Muscle layer of colon (tissue), 2 donors: ENCODE measurements around the gene PHLDA3.

ENCODE experiments used
- H3K27ac ChIP-seq: one replicate; pipeline ENCODE4 v1.7.0; 2013; ENCODE audit warnings: low read depth, mild to moderate bottlenecking, low read length, moderate library complexity
- H3K27me3 ChIP-seq, 2 donors: one replicate each; pipeline ENCODE4 v1.7.0; 2013; ENCODE audit warnings: low read length in 2 of 2, mild to moderate bottlenecking in 2 of 2; ENCODE audit not compliant: insufficient read depth in 2 of 2, control insufficient read depth in 1 of 2
- H3K36me3 ChIP-seq: one replicate; pipeline ENCODE4 v1.7.0; 2013; ENCODE audit warnings: mild to moderate bottlenecking, low read length; ENCODE audit not compliant: insufficient read depth
- H3K4me1 ChIP-seq: one replicate; pipeline ENCODE4 v1.7.0; 2013; ENCODE audit warnings: mild to moderate bottlenecking, low read length; ENCODE audit not compliant: insufficient read depth
- H3K4me3 ChIP-seq, 2 donors: one replicate each; pipeline ENCODE4 v1.7.0; 2013; ENCODE audit warnings: low read length in 2 of 2, low read depth in 1 of 2, mild to moderate bottlenecking in 1 of 2, moderate library complexity in 1 of 2
- H3K9ac ChIP-seq: one replicate; pipeline ENCODE4 v1.7.0; 2013; ENCODE audit warnings: low read length
- H3K9me3 ChIP-seq: one replicate; pipeline ENCODE4 v1.7.0; 2013; ENCODE audit warnings: mild to moderate bottlenecking, low read length
- donor health status: abdominal sarcoma.
- donor health status: Adenocarcinoma of cecum.

Gene PHLDA3

DNA sequence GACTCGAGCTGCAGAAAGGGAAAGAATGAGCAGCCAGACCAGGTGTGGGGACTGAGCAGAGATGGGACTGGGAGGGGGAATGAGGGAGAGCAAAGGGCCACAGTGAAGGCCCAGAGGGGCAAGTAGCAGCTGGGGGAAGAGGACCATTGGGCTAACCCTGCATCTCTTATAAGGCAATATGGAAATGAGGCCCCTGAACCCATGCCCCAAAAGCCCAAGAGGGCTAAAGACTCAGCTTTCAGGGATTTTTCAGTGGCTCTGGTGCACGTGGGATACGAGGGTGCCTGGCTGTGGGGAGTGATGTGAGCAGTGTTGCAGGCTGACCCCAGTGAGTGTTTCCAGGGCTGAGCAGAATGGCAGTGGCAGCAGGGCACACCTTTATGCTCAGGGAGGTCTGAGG, 47.0 kb downstream of the PHLDA3 start:
- H3K27ac ChIP-seq: no peak overlapping the region
- H3K4me1 ChIP-seq: no peaks in the 10 kb centered on the region
- peaks cover 0 to 4% of the 10 kb centered on the region in 2 donors for H3K27me3 ChIP-seq
- H3K9ac ChIP-seq: no peak overlapping the region
- no peaks in the 10 kb centered on the region for H3K36me3 ChIP-seq
- no peak overlapping the region for H3K4me3 ChIP-seq
- H3K9me3 ChIP-seq: no peaks in the 10 kb centered on the region

- peaks cover 0 to 4% of the 10 kb centered on the region in 2 donors for H3K27me3 ChIP-seq
- no peaks in the 10 kb centered on the region for H3K9me3 ChIP-seq
- H3K4me3 ChIP-seq: no peak overlapping the region
- no peak overlapping the region for H3K27ac ChIP-seq
- H3K4me1 ChIP-seq: no peaks in the 10 kb centered on the region
- H3K9ac ChIP-seq: no peak overlapping the region
- H3K36me3 ChIP-seq: no peaks in the 10 kb centered on the region
Observed at GRCh38 chr1:201421041-201421440, 47.9 kb downstream of the PHLDA3 start.

- no peak overlapping the region for H3K4me3 ChIP-seq
- H3K27me3 ChIP-seq: peaks cover 0 to 4% of the 10 kb centered on the region in 2 donors
- no peaks in the 10 kb centered on the region for H3K4me1 ChIP-seq
- no peak overlapping the region for H3K9ac ChIP-seq
- no peaks in the 10 kb centered on the region for H3K9me3 ChIP-seq
- H3K27ac ChIP-seq: no peak overlapping the region
- H3K36me3 ChIP-seq: no peaks in the 10 kb centered on the region
Observed at GRCh38 chr1:201420608-201421002, 48.4 kb downstream of the PHLDA3 start.

DNA sequence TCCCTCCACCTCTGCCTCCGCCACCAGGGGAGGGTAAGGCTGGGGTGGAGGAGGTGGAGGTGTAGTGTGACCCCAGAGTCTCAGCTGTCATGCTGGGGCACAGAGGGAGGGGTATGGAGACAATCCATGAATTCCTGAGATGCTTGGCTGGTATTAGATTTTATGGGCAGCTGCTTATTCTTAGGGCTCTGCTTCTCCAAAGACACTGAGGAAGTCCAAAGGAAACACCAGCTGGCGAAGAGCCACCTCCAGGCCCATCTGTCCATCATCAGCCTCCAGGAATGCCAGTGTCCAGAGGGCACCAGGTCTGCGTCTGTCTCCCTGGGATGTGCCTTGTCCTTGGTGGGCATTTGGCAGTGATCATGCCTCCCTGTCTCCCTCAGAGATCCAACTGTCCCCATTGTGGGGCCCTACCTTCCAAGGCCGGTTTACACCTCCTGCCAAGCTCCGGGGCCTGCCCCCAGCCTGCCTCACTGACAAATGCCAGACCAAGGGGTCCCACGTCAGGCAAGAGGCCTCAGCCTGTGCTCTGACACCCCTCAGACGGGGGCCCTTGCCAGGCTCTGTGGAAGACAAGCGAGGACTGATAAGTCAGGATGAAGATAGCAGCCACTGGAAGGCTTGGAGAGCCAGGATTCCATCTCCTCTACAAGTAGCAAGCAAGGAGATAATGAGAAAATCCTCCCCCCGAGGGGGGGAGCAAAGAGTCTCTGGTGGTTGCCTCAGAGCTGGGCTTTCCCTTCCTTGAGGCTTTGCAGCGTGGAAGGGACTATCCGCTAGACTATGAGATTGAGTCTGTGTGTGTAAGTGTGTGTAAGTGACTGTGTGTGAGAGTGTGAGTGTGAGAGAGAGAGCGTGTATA, 49.0 kb downstream of the PHLDA3 start:
- H3K27ac ChIP-seq: no peak overlapping the region
- H3K9ac ChIP-seq: no peak overlapping the region
- no peaks in the 10 kb centered on the region for H3K36me3 ChIP-seq
- H3K27me3 ChIP-seq: peaks cover 0 to 4% of the 10 kb centered on the region in 2 donors
- H3K4me1 ChIP-seq: no peaks in the 10 kb centered on the region
- no peak overlapping the region for H3K4me3 ChIP-seq
- no peaks in the 10 kb centered on the region for H3K9me3 ChIP-seq

- no peak overlapping the region for H3K4me3 ChIP-seq
- peaks cover 0 to 4% of the 10 kb centered on the region in 2 donors for H3K27me3 ChIP-seq
- no peaks in the 10 kb centered on the region for H3K4me1 ChIP-seq
- no peaks in the 10 kb centered on the region for H3K9me3 ChIP-seq
- no peaks in the 10 kb centered on the region for H3K36me3 ChIP-seq
- no peak overlapping the region for H3K27ac ChIP-seq
- no peak overlapping the region for H3K9ac ChIP-seq
Observed at GRCh38 chr1:201419256-201419655, 49.7 kb downstream of the PHLDA3 start.

- H3K27me3 ChIP-seq: peaks cover 0 to 4% of the 10 kb centered on the region in 2 donors
- no peak overlapping the region for H3K9ac ChIP-seq
- H3K4me3 ChIP-seq: no peak overlapping the region
- H3K27ac ChIP-seq: no peak overlapping the region
- H3K4me1 ChIP-seq: no peaks in the 10 kb centered on the region
- H3K9me3 ChIP-seq: no peaks in the 10 kb centered on the region
- no peaks in the 10 kb centered on the region for H3K36me3 ChIP-seq
Observed at GRCh38 chr1:201418461-201418860, 50.5 kb downstream of the PHLDA3 start.
